PFSK-1 (cell line): ENCODE measurements around the gene ANKRD9.

Experiments
- FOXP2 ChIP-seq: optimal IDR thresholded peaks from 2 replicates; pipeline ENCODE3; 2011; ENCODE audit warnings: borderline replicate concordance, control low read depth, inconsistent platforms; ENCODE audit not compliant: insufficient read depth; ENCODE audit errors: extremely low read length, extremely low read depth
- POLR2AphosphoS5 ChIP-seq: IDR thresholded peaks from 2 replicates; pipeline ENCODE4 v1.6.1; 2012; ENCODE audit warnings: low read depth, mild to moderate bottlenecking, control low read depth, low read length, moderate library complexity
- REST ChIP-seq, 2 experiments: IDR thresholded peaks; 2 replicates each; pipeline versions ENCODE4 v1.6.1 to v1.8.0; 2011 to 2012; ENCODE audit warnings: low read depth in 2 of 2, low read length in 2 of 2, control low read depth in 1 of 2, inconsistent platforms in 1 of 2, mild to moderate bottlenecking in 1 of 2, moderate library complexity in 1 of 2; ENCODE audit not compliant: insufficient read depth in 1 of 2
- SIN3A ChIP-seq: IDR thresholded peaks from 2 replicates; pipeline ENCODE4 v1.6.1; 2012; ENCODE audit warnings: mild to moderate bottlenecking, low read length, moderate library complexity, borderline replicate concordance; ENCODE audit not compliant: insufficient read depth
- TAF1 ChIP-seq: IDR thresholded peaks from 2 replicates; pipeline ENCODE4 v1.6.1; 2012; ENCODE audit warnings: low read length, control low read depth, borderline replicate concordance; ENCODE audit not compliant: insufficient read depth

Gene ANKRD9

GRCh38 chr14:102528431-102529170, 19.0 kb upstream of the ANKRD9 start:
- TF ChIP-seq REST (IDR thresholded peaks at IDR 0.05; ENCODE audit: insufficient read depth in 1 of 2, low read depth in 2 of 2, low read length in 2 of 2) (no peak), FOXP2 (no peak), POLR2AphosphoS5 (no peak), TAF1 (no peak), SIN3A (no peak)

- TF ChIP-seq REST (IDR thresholded peaks at IDR 0.05; ENCODE audit: insufficient read depth in 1 of 2, low read depth in 2 of 2, low read length in 2 of 2) (no peak), SIN3A (no peak)
Measured at GRCh38 chr14:102525929-102526497, 16.4 kb upstream of the ANKRD9 start.

GRCh38 chr14:102525219-102525928, 15.8 kb upstream of the ANKRD9 start:
- no peak for TF ChIP-seq TAF1
- TF ChIP-seq REST (IDR thresholded peaks at IDR 0.05; ENCODE audit: insufficient read depth in 1 of 2, low read depth in 2 of 2, low read length in 2 of 2), result peak in 1 of 2 experiments; percentile 23; a peak in 1 of 4 replicates

- TF ChIP-seq FOXP2 (peak; percentile 11), REST (IDR thresholded peaks at IDR 0.05; ENCODE audit: insufficient read depth in 1 of 2, low read depth in 2 of 2, low read length in 2 of 2) (no peak)
Measured at GRCh38 chr14:102524451-102525218, 15.1 kb upstream of the ANKRD9 start.
